ENCODE data around the gene ZNF716.
"Not testable (repeated sequence)": the region's sequence is repeated elsewhere in the genome, so short reads cannot be mapped to it uniquely, and the experiment has no call there.

The ZNF716 gene

DNA sequence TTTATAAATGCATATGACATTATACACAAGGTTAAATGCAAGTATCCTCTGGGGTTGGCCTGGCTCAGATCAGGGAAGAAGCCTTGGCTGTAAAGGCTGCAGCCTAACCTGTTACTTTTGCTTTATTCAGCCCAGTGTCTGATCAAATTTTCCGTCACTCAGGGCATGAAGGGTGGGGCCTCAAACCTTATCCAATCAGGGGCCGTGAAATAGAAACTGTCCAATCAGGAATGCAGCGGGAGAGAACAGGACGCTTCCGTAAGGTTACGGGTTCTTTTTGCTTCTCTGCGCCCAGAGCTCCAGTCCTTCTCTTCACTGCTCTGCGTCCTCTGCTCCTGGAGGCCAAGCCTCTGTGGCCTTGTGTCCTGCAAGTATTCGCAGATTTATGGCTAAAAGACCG lies at the start of gene ZNF716:
Gene ZNF716, plus strand, starts transcription at position 274 of the 400 bp plus-strand sequence. Its CDS starts 112 bp downstream, at position 386.
- no peak for DNase-seq (ENCODE audit: low read depth, low spot score)

GRCh38 chr7:57400531-57401155 lies 49.3 kb upstream of the ZNF716 start:
- DNase-seq (ENCODE audit: low read depth, low spot score) = no peak

GRCh38 chr7:57403051-57403450 lies 46.9 kb upstream of the ZNF716 start:
- DNase-seq (ENCODE audit: low read depth, low spot score) = not testable (repeated sequence)

- DNase-seq (ENCODE audit: low read depth, low spot score) = no peak
These were observed 46.2 kb upstream of the ZNF716 start for GRCh38 chr7:57403601-57404342.

DNA sequence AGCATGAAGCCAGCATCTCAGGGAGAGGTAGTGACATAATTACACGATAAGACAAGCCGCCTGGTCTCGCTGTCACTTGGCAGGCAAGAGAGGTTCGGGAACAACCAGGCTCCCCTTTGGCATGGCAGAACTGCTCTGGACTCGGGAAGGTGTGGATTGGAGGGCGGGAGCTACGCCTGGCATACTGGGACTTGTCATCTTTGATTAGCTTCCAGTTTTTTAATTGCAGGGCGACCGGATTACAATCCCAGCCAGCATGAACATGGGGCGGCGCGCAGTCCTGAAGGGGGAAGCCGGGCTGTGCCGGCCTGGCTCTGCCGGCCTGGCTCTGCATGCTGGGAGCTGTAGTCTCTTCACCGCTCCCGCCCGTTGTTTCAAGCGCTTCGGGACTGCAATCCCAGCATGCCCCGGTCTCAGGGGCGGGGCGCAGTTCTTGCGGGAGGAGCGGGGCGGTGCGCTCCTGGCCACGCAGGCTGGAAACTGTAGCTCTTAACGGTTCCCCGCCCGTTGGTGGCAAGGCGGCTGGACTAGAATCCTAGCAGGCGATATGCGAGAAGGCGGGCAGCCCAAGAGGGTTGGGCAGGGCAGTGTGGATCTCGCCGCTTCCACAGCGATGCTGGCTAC lies 45.5 kb upstream of the ZNF716 start:
- DNase-seq (ENCODE audit: low read depth, low spot score) = peak; percentile 1

DNA sequence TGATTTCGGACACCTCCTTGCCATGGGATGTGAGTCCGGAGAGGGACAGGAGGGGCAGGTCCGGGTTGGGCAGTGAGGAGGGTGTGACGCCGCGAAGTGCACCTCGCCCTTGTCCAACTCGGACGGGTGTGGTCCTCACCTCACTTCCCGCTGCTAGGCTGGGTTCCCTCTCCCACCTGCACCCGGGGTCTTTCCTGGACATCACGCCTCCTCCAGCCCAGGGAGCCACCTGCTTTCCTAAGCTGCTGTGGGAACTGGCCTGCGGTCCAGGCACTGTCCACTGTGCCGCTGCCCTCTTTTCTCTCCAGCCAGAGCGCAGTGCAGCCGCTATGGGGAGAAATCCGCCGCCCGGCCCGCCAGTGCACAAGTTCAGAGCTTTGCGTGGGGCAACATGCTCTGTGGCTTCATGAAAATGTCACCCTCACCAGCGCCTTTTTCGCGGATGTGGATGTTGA lies 45.0 kb upstream of the ZNF716 start:
- no peak for DNase-seq (ENCODE audit: low read depth, low spot score)

DNA sequence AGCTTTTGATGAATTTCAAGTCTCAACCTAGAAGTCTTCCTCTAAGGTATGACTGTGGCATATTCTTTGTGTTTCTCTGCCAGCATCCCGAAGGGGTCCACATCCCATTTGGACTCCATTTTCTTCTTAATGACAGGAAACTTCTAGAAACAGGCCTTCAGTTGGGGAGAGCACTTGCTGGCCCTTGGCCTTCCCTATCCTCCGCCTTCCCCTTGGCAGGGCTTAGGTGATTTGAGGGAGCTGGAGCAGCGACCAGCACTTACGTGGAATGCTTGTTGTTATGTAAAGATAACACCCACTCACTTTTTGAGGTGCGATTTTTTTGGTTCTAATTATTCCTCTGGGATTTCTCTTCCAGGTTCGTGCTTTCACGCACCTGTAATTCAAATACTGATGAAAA lies 42.9 kb upstream of the ZNF716 start:
- no peak for DNase-seq (ENCODE audit: low read depth, low spot score)

DNA sequence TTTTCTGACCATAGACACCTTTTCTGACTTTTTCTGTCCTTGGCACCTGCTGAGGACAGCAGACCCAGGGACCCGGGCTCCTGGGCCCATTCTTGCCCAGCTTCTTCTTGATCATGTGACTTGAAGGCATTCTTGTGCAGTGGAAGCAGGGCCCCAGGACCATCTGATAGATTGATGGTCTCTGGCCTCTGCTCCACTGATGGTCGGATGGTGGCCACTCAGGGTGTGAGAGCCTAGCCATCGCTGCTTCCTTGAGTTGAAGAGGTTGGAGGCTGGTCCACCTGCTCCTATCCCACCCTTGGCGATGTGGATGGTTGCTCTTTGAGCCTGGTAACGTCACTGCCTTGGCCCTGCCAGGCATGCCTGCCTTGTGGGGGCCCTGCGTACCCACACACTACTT lies 37.8 kb upstream of the ZNF716 start:
- no peak for DNase-seq (ENCODE audit: low read depth, low spot score)

GRCh38 chr7:57412618-57413017 lies 37.4 kb upstream of the ZNF716 start:
- DNase-seq (ENCODE audit: low read depth, low spot score) = no peak

GRCh38 chr7:57413529-57414398 lies 36.2 kb upstream of the ZNF716 start:
- DNase-seq (ENCODE audit: low read depth, low spot score) = no peak

DNA sequence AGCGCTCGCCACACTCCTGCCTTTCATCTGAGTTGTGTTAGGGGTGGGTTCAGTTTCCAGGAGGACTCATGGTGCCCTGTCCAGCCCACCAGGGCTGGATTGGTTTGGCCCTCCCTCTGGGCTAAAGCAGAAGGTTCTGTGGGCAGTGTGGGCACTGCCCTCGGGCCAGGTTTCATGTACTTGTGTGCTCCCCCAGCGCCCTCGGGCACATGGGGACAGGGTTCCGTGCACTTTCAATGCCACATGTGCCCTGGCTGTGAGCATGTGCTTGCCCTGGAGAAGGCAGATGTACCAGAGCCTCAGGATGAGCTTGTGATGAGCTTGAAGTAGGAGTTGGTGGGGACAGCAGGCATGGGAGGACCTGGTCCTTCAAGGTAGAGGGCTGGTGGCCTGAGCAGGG lies 35.6 kb upstream of the ZNF716 start:
- DNase-seq (ENCODE audit: low read depth, low spot score) = no peak

DNA sequence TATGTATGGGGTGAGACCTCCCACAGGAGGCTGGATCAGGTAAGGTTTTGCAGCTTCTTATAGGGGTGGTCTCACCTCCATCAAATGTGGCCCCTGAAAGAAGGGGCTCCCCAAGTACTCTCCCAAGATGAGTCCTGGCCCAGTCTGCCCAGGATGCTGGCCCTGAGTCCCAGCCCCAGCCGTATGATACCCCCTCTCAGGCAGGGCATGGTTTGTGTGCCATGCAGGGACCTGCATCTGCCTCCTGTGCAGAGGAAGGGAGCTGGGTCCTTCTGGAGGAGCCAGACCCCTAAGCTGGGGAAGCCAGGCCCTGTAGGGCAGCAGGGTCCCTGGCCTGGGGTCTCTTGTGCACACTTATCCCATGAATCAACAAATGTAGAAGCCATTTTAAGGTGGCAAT lies 35.1 kb upstream of the ZNF716 start:
- DNase-seq (ENCODE audit: low read depth, low spot score) = no peak

GRCh38 chr7:57415326-57415725 lies 34.7 kb upstream of the ZNF716 start:
- no peak for DNase-seq (ENCODE audit: low read depth, low spot score)

- DNase-seq (ENCODE audit: low read depth, low spot score) = no peak
These were observed 34.2 kb upstream of the ZNF716 start for GRCh38 chr7:57415730-57416129.

- DNase-seq (ENCODE audit: low read depth, low spot score) = no peak
These were observed 33.2 kb upstream of the ZNF716 start for GRCh38 chr7:57416601-57417358.

GRCh38 chr7:57417736-57418135 lies 32.2 kb upstream of the ZNF716 start:
- no peak for DNase-seq (ENCODE audit: low read depth, low spot score)

DNA sequence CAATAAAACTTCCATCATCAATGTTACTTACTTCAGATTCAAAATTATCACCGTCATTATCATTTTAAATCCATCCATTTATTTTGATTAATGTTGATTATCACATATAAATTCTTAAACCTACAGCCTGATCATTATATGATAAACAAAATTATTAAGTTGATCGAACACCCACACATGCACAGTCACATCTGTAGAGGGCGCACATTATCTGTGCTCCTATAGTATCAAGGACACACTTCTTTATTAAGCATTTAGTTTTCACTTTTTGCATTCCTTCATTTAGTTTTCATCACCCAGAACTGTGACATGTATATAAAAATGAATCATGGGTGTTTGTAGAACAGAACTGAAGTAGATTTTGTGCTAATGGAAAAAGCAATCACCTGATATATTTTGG lies 26.2 kb upstream of the ZNF716 start:
- no peak for DNase-seq (ENCODE audit: low read depth, low spot score)

GRCh38 chr7:57424515-57425238 lies 25.3 kb upstream of the ZNF716 start:
- DNase-seq (ENCODE audit: low read depth, low spot score) = no peak

- DNase-seq (ENCODE audit: low read depth, low spot score) = no peak
These were observed 24.6 kb upstream of the ZNF716 start for GRCh38 chr7:57425239-57425944.
